ENCODE results near the gene RNASE13. TPM values are rescaled to one million over a fixed set of nuclear protein-coding genes. Genes with fewer than 3 reads are reported as not detected.

The RNASE13 gene
- total and polyA plus RNA-seq, 2 of the 4 experiments (the other 2 are of a cell fraction): not detected

- POLR2A ChIA-PET (ENCODE audit: unreplicated experiment): no interaction called here
- intact Hi-C loops (cut with micrococcal nuclease): no loop called here
- H2BK15ac ChIP-seq (ENCODE audit: low read depth, low read length): no peak overlapping the region
- TF ChIP-seq NFE2L2 (IDR thresholded peaks at IDR 0.05; ENCODE audit: low read depth, low read length) (no peak), USF2 (IDR thresholded peaks at IDR 0.05; ENCODE audit: low read depth, low read length) (no peak), SMC3 (IDR thresholded peaks at IDR 0.05; ENCODE audit: low read depth, low read length) (no peak), CEBPB (IDR thresholded peaks at IDR 0.05; ENCODE audit: low read depth, low read length) (no peak), MXI1 (IDR thresholded peaks at IDR 0.05; ENCODE audit: borderline replicate concordance, low read depth, low read length) (no peak), MAZ (IDR thresholded peaks at IDR 0.05; ENCODE audit: borderline replicate concordance, low read depth, low read length) (no peak), BHLHE40 (IDR thresholded peaks at IDR 0.05; ENCODE audit: low read depth, low read length) (no peak), POLR2A (IDR thresholded peaks at IDR 0.05; ENCODE audit: low read depth, low read length) (no peak), CHD1 (IDR thresholded peaks at IDR 0.05; ENCODE audit: low read depth, low read length) (no peak), FOS (IDR thresholded peaks at IDR 0.05; ENCODE audit: low read depth, low read length) (no peak), RCOR1 (IDR thresholded peaks at IDR 0.05; ENCODE audit: insufficient replicate concordance, low read length) (no peak), CTCF (conservative IDR thresholded peaks at IDR 0.05; ENCODE audit: low read depth, low read length) (no peak), MAFK (IDR thresholded peaks at IDR 0.05; ENCODE audit: low read depth, low read length) (no peak), RAD21 (IDR thresholded peaks at IDR 0.05; ENCODE audit: low read length) (no peak)
- TF ChIP-seq, protein P1, sequence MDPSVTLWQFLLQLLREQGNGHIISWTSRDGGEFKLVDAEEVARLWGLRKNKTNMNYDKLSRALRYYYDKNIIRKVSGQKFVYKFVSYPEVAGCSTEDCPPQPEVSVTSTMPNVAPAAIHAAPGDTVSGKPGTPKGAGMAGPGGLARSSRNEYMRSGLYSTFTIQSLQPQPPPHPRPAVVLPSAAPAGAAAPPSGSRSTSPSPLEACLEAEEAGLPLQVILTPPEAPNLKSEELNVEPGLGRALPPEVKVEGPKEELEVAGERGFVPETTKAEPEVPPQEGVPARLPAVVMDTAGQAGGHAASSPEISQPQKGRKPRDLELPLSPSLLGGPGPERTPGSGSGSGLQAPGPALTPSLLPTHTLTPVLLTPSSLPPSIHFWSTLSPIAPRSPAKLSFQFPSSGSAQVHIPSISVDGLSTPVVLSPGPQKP (IDR thresholded peaks at IDR 0.05; ENCODE audit: borderline replicate concordance, low read depth, low read length): no peak
Observed at GRCh38 chr14:21016413-21017190, 18.0 kb downstream of the RNASE13 start.

More at GRCh38 chr14:21016413-21017190, 18.0 kb downstream of the RNASE13 start:
- Histone ChIP-seq H2AK9ac (replicated peaks; ENCODE audit: low read depth, low read length, poor library complexity) (no peak overlapping the region), H2BK5ac (ENCODE audit: low read depth, low read length, poor library complexity, severe bottlenecking) (no peak overlapping the region), H3K27ac (ENCODE audit: insufficient read depth, low read length) (no peak overlapping the region), H3K14ac (replicated peaks; ENCODE audit: low read depth, low read length) (no peak overlapping the region), H3K4me3 (ENCODE audit: insufficient read depth, low read depth, low read length) (no peak overlapping the region), H4K91ac (ENCODE audit: insufficient read depth, low read depth, low read length) (no peak overlapping the region), H3K79me1 (ENCODE audit: low read depth in 1 of 2, low read length in 2 of 2) (no peaks in the 10 kb centered on the region), H3K23ac (ENCODE audit: low read depth, low read length) (no peak overlapping the region), H2BK120ac (ENCODE audit: low read depth, low read length) (no peak overlapping the region), H2AFZ (replicated peaks; ENCODE audit: low read length, poor library complexity) (no peak overlapping the region), H3K27me3 (ENCODE audit: control insufficient read depth, insufficient read depth, low read length) (peaks cover 30% of the 10 kb centered on the region), H3K9me1 (ENCODE audit: insufficient read depth, low read length) (no peaks in the 10 kb centered on the region), H4K20me1 (ENCODE audit: insufficient read depth, low read length) (no peaks in the 10 kb centered on the region), H3K18ac (ENCODE audit: low read depth, low read length) (no peak overlapping the region), H4K8ac (ENCODE audit: low read depth in 2 of 2, low read length in 2 of 2) (no peak overlapping the region), H3K4me2 (ENCODE audit: low read depth, low read length) (no peak overlapping the region), H3K9ac (ENCODE audit: low read depth, low read length) (no peak overlapping the region), H3K9me3 (ENCODE audit: control insufficient read depth, insufficient read depth, low read length) (no peaks in the 10 kb centered on the region), H2AK5ac (ENCODE audit: low read depth, low read length) (no peak overlapping the region), H3K56ac (ENCODE audit: extremely low read depth, insufficient read depth, low read length) (no peak overlapping the region), H3K4ac (ENCODE audit: low read depth, low read length) (no peak overlapping the region), H3K4me1 (ENCODE audit: control insufficient read depth, insufficient read depth, low read length) (no peaks in the 10 kb centered on the region), H2BK20ac (ENCODE audit: low read depth, low read length) (no peak overlapping the region), H3K36me3 (ENCODE audit: control insufficient read depth, insufficient read depth, low read length) (no peaks in the 10 kb centered on the region), H4K5ac (ENCODE audit: low read depth, low read length) (no peak overlapping the region)
- ATAC-seq (ENCODE audit: low read depth): no peak
- in situ Hi-C loops (cut with MboI; ENCODE audit: low sequenced_read_pairs) (loop anchor here (5.0 kb wide), 1 partner anchor 86 kb away; the partner anchor contains the start of gene TMEM253), dilution Hi-C loops (cut with HindIII; ENCODE audit: low sequenced_read_pairs, unreplicated experiment) (no loop called here)
- 100% methylated on average over 2 of the region's 9 CpGs; no CpG with 5 or more reads in 1 of the 2 experiments for WGBS, 2 experiments (ENCODE audit: extremely low coverage in 2 of 2, insufficient read length in 1 of 2)
- no peak for DNase-seq
- BruUV-seq (replicated peaks): no TSS peak
- CTCF ChIA-PET: interaction anchor here (1.3 to 3.0 kb wide), 3 partner anchors 23 to 88 kb away, joined by 4 to 44 read pairs (median 20); no protein-coding TSS in a partner anchor

Data from IMR-90 (cell line).